Measurements from ENCODE around the gene EDEM1. TPM values are rescaled to one million over a fixed set of nuclear protein-coding genes. Genes with fewer than 3 reads are reported as not detected.

Gene EDEM1
- polyA plus RNA-seq, 1 of the 3 experiments (the other 2 are of a cell fraction): 25.2 TPM

- TF ChIP-seq NRF1 (IDR thresholded peaks at IDR 0.05; ENCODE audit: low read depth, low read length) (0 out of 2 replicates have a peak, but pooled peaks have one; percentile 39), USF2 (IDR thresholded peaks at IDR 0.05; ENCODE audit: borderline replicate concordance, low read depth, low read length) (no peak), FOXJ3 (CRISPR knock-in tag; IDR thresholded peaks at IDR 0.05) (no peak)
Observed at GRCh38 chr3:5187156-5187919, at the start of gene EDEM1 (continued).

GRCh38 chr3:5138214-5138981 is 49.1 kb upstream of the EDEM1 start:
- TF ChIP-seq JUND (IDR thresholded peaks at IDR 0.05) (peak; percentile 25; the same call in 1 of the 2 replicates), RXRA (IDR thresholded peaks at IDR 0.05; ENCODE audit: borderline replicate concordance, low read depth) (peak; percentile 43; the same call in 1 of the 2 replicates), RFX5 (IDR thresholded peaks at IDR 0.05; ENCODE audit: low read length) (no peak), USF1 (IDR thresholded peaks at IDR 0.05; ENCODE audit: borderline replicate concordance, low read depth) (no peak), PBX3 (IDR thresholded peaks at IDR 0.05) (peak; percentile 7; the same call in 1 of the 2 replicates), USF2 (IDR thresholded peaks at IDR 0.05; ENCODE audit: borderline replicate concordance, low read depth, low read length) (no peak), CTCF (IDR thresholded peaks at IDR 0.05) (no peak), MAX (IDR thresholded peaks at IDR 0.05; ENCODE audit: low read depth) (no peak), FOXM1 (IDR thresholded peaks at IDR 0.05; ENCODE audit: low read depth) (no peak)
- POLR2A ChIA-PET: no interaction called here
- Histone ChIP-seq H3K27me3 (ENCODE audit: insufficient read depth) (no peaks in the 10 kb centered on the region), H3K4me2 (peak overlapping the region; percentile 50), H3F3A (replicated peaks; ENCODE audit: insufficient read depth) (peaks cover 23% of the 10 kb centered on the region), H4K20me1 (ENCODE audit: insufficient read depth) (peaks cover 89% of the 10 kb centered on the region), H3K4me1 (ENCODE audit: control insufficient read depth in 1 of 2, insufficient read depth in 2 of 2, low read depth in 1 of 2, low read length in 1 of 2) (peaks cover 10 to 22% of the 10 kb centered on the region in 2 experiments; a peak in 3 of 4 replicates), H2AFZ (ENCODE audit: low read depth) (no peak overlapping the region), H3K9ac (no peak overlapping the region), H3K79me2 (ENCODE audit: insufficient read depth) (peaks cover 100% of the 10 kb centered on the region), H3K36me3 (replicated peaks in 1 of 2; ENCODE audit: control insufficient read depth in 1 of 2, insufficient read depth in 2 of 2, low read length in 1 of 2) (peaks cover 0 to 3% of the 10 kb centered on the region in 2 experiments), H3K4me3 (ENCODE audit: low read depth in 2 of 2, low read length in 1 of 2) (no peak overlapping the region), H3K9me2 (no peaks in the 10 kb centered on the region), H3K9me3 (no peaks in the 10 kb centered on the region), H3K27ac (ENCODE audit: low read depth in 2 of 2, low read length in 1 of 2) (peak overlapping the region in 1 of 2 experiments; percentile 29; a peak in 3 of 4 replicates)
- 52% methylated on average over 5 of the region's 5 CpGs for WGBS (ENCODE audit: low lambda C conversion rate)
- no peak for DNase-seq
- CTCF ChIA-PET: interaction anchor here (0.6 kb wide), 1 partner anchor 80 kb away, joined by 3 read pairs; no protein-coding TSS in a partner anchor

Measured in SK-N-SH (cell line).